ENCODE data around the gene CARMIL3. TPM values are rescaled to one million over a fixed set of nuclear protein-coding genes. Genes with fewer than 3 reads are reported as not detected.

Gene CARMIL3
- total RNA-seq, 1 experiment from 2014 or later: 0.33 TPM

- Mint-ChIP-seq H3K4me3 (ENCODE audit: low read depth, unreplicated experiment) (no peak overlapping the region), H3K27me3 (ENCODE audit: unreplicated experiment) (peaks cover 73% of the 10 kb centered on the region), H3K36me3 (ENCODE audit: insufficient read depth, unreplicated experiment) (no peaks in the 10 kb centered on the region), H3K27ac (ENCODE audit: unreplicated experiment) (no peak overlapping the region), H3K9me3 (ENCODE audit: low read depth, unreplicated experiment) (no peaks in the 10 kb centered on the region), H3K4me1 (ENCODE audit: low read depth, unreplicated experiment) (no peaks in the 10 kb centered on the region)
- no peak for DNase-seq
- intact Hi-C loops (cut with micrococcal nuclease; ENCODE audit: unreplicated experiment): no loop called here
- TF ChIP-seq, protein P1, sequence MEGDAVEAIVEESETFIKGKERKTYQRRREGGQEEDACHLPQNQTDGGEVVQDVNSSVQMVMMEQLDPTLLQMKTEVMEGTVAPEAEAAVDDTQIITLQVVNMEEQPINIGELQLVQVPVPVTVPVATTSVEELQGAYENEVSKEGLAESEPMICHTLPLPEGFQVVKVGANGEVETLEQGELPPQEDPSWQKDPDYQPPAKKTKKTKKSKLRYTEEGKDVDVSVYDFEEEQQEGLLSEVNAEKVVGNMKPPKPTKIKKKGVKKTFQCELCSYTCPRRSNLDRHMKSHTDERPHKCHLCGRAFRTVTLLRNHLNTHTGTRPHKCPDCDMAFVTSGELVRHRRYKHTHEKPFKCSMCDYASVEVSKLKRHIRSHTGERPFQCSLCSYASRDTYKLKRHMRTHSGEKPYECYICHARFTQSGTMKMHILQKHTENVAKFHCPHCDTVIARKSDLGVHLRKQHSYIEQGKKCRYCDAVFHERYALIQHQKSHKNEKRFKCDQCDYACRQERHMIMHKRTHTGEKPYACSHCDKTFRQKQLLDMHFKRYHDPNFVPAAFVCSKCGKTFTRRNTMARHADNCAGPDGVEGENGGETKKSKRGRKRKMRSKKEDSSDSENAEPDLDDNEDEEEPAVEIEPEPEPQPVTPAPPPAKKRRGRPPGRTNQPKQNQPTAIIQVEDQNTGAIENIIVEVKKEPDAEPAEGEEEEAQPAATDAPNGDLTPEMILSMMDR (IDR thresholded peaks at IDR 0.05; ENCODE audit: unreplicated experiment): no peak
- BruUV-seq (replicated peaks): no TSS peak
- CTCF ChIA-PET: interaction anchor here (1.0 kb wide), 1 partner anchor 29 kb away, joined by 4 read pairs; no protein-coding TSS in a partner anchor
These were observed 12.4 kb downstream of the CARMIL3 start for GRCh38 chr14:24064091-24064795.

DNA sequence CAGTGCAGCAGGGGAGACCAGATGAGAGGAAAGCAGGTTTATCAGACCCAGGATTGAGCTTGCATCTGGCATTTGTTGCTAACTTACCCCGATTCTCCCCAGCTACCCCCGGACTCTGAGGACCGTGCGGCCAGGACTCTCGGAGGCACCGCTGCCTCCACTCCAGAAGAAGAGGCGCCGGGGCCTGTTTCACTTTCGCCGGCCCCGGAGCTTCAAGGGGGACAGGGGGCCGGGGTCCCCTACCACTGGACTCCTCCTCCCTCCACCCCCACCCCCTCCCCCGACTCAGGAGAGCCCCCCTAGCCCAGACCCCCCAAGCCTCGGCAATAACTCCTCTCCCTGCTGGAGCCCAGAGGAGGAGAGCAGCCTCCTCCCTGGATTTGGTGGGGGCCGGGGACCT lies 13.0 kb downstream of the CARMIL3 start:
- no TSS peak for BruUV-seq (replicated peaks)
- no peaks in the 10 kb centered on the region for H3K36me3 Mint-ChIP-seq (ENCODE audit: insufficient read depth, unreplicated experiment)
- no peak for DNase-seq
- intact Hi-C loops (cut with micrococcal nuclease; ENCODE audit: unreplicated experiment): no loop called here
- H3K27ac Mint-ChIP-seq (ENCODE audit: unreplicated experiment): no peak overlapping the region
- CTCF ChIA-PET: interaction anchor here (1.0 kb wide), 1 partner anchor 29 kb away, joined by 4 read pairs; no protein-coding TSS in a partner anchor
- H3K4me1 Mint-ChIP-seq (ENCODE audit: low read depth, unreplicated experiment): no peaks in the 10 kb centered on the region
- TF ChIP-seq, protein P1 (IDR thresholded peaks at IDR 0.05; ENCODE audit: unreplicated experiment): no peak
- peaks cover 79% of the 10 kb centered on the region for H3K27me3 Mint-ChIP-seq (ENCODE audit: unreplicated experiment)
- H3K4me3 Mint-ChIP-seq (ENCODE audit: low read depth, unreplicated experiment): no peak overlapping the region
- H3K9me3 Mint-ChIP-seq (ENCODE audit: low read depth, unreplicated experiment): no peaks in the 10 kb centered on the region

DNA sequence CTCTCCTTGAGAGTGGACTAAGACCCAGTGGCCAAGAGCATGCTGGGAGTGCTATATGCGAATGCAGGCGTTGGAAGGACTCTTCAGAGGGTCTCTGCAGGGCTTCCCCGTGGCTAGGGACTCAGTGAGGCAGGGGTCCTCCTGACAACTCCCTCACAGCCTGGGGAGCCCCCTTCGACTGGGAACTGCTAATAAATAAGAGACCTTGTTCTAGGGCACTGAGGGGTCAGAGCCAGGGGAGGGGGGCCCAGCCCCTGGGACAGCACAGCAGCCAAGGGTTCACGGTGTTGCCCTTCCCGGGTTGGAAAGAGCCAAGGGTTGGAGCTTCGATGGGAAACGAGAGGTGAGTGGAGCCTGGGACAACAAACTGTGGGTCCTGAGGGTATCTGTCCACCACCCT lies 13.6 kb downstream of the CARMIL3 start:
- H3K27me3 Mint-ChIP-seq (ENCODE audit: unreplicated experiment): peaks cover 84% of the 10 kb centered on the region
- intact Hi-C loops (cut with micrococcal nuclease; ENCODE audit: unreplicated experiment): no loop called here
- no peaks in the 10 kb centered on the region for H3K36me3 Mint-ChIP-seq (ENCODE audit: insufficient read depth, unreplicated experiment)

GRCh38 chr14:24066496-24067132 lies 14.8 kb downstream of the CARMIL3 start:
- no peaks in the 10 kb centered on the region for H3K36me3 Mint-ChIP-seq (ENCODE audit: insufficient read depth, unreplicated experiment)
- no peaks in the 10 kb centered on the region for H3K9me3 Mint-ChIP-seq (ENCODE audit: low read depth, unreplicated experiment)
- no peak overlapping the region for H3K4me3 Mint-ChIP-seq (ENCODE audit: low read depth, unreplicated experiment)
- H3K27me3 Mint-ChIP-seq (ENCODE audit: unreplicated experiment): peaks cover 96% of the 10 kb centered on the region
- CTCF ChIA-PET: no interaction called here
- intact Hi-C loops (cut with micrococcal nuclease; ENCODE audit: unreplicated experiment): no loop called here
- TF ChIP-seq, protein P1 (IDR thresholded peaks at IDR 0.05; ENCODE audit: unreplicated experiment): no peak
- H3K27ac Mint-ChIP-seq (ENCODE audit: unreplicated experiment): no peak overlapping the region
- no TSS peak for BruUV-seq (replicated peaks)
- no peak for DNase-seq
- no peaks in the 10 kb centered on the region for H3K4me1 Mint-ChIP-seq (ENCODE audit: low read depth, unreplicated experiment)

More for the DNA sequence above, 13.6 kb downstream of the CARMIL3 start:
- no peaks in the 10 kb centered on the region for H3K9me3 Mint-ChIP-seq (ENCODE audit: low read depth, unreplicated experiment)
- no peak overlapping the region for H3K27ac Mint-ChIP-seq (ENCODE audit: unreplicated experiment)
- TF ChIP-seq, protein P1 (IDR thresholded peaks at IDR 0.05; ENCODE audit: unreplicated experiment): no peak
- DNase-seq: no peak
- no peak overlapping the region for H3K4me3 Mint-ChIP-seq (ENCODE audit: low read depth, unreplicated experiment)
- BruUV-seq (replicated peaks): no TSS peak
- CTCF ChIA-PET: no interaction called here
- H3K4me1 Mint-ChIP-seq (ENCODE audit: low read depth, unreplicated experiment): no peaks in the 10 kb centered on the region

Data from Calu3 (cell line).